RWPE2 (cell line): Measurements from ENCODE around the gene SPRED2.
A peak's percentile ranks its signal among the peaks of the same experiment; 100 is the strongest.
"Not testable (repeated sequence)": the region's sequence is repeated elsewhere in the genome, so short reads cannot be mapped to it uniquely, and the experiment has no call there.

ENCODE experiments used
- ATAC-seq: fragments of 200-7000 bp; cut with Tn5 transposase; 3 replicates; pipeline ENCODE4 v1.9.1; 2021; ENCODE audit warnings: low read depth
- DNase-seq: peaks from one replicate; pipeline ENCODE4 v3.0.0-alpha.2; 2020; ENCODE audit warnings: low spot score
- H3K27ac ChIP-seq: fragments of 450-650 bp; 2 replicates; pipeline ENCODE4 v1.5.1; 2017; ENCODE audit warnings: mild to moderate bottlenecking; ENCODE audit not compliant: poor library complexity, severe bottlenecking
- H3K27me3 ChIP-seq: fragments of 250-450 bp; sonication (Bioruptor Pico); 2 replicates; pipeline ENCODE4 v1.5.1; 2021; ENCODE audit warnings: mild to moderate bottlenecking, moderate library complexity; ENCODE audit not compliant: insufficient read depth, poor library complexity, severe bottlenecking
- H3K36me3 ChIP-seq: fragments of 250-450 bp; sonication (Bioruptor Pico); 2 replicates; pipeline ENCODE4 v1.5.1; 2020; ENCODE audit warnings: low read depth, mild to moderate bottlenecking, moderate library complexity
- H3K4me1 ChIP-seq: fragments of 250-450 bp; sonication (Bioruptor Pico); 2 replicates; pipeline ENCODE4 v1.5.1; 2021; ENCODE audit warnings: mild to moderate bottlenecking, moderate library complexity; ENCODE audit not compliant: insufficient read depth, poor library complexity, severe bottlenecking
- H3K4me3 ChIP-seq: fragments of 250-450 bp; sonication (Bioruptor Pico); 2 replicates; pipeline ENCODE4 v1.5.1; 2021; ENCODE audit warnings: mild to moderate bottlenecking, moderate library complexity; ENCODE audit not compliant: severe bottlenecking
- H3K9me3 ChIP-seq: fragments of 250-450 bp; sonication (Bioruptor Pico); 2 replicates; pipeline ENCODE4 v1.5.1; 2021; ENCODE audit warnings: mild to moderate bottlenecking, moderate library complexity; ENCODE audit not compliant: severe bottlenecking
- CTCF ChIP-seq: fragments of 450-650 bp; IDR thresholded peaks from one replicate; pipeline ENCODE4 v1.5.1; 2017; ENCODE audit warnings: mild to moderate bottlenecking, moderate library complexity; ENCODE audit not compliant: poor library complexity, severe bottlenecking

The SPRED2 gene

GRCh38 chr2:65320042-65320725, 112.2 kb downstream of the SPRED2 start:
- H3K27ac ChIP-seq: peak overlapping the region; percentile 98
- peaks cover 24% of the 10 kb centered on the region for H3K36me3 ChIP-seq
- no peak overlapping the region for H3K4me3 ChIP-seq
- ATAC-seq (peak; percentile 75), DNase-seq (no peak)
- H3K4me1 ChIP-seq: peaks cover 43% of the 10 kb centered on the region
- peak; percentile 60 for TF ChIP-seq CTCF
- no peaks in the 10 kb centered on the region for H3K27me3 ChIP-seq
- no peaks in the 10 kb centered on the region for H3K9me3 ChIP-seq

GRCh38 chr2:65319674-65320041, 112.7 kb downstream of the SPRED2 start:
- no peak for ATAC-seq
- H3K36me3 ChIP-seq: peaks cover 26% of the 10 kb centered on the region

GRCh38 chr2:65319072-65319673, 113.2 kb downstream of the SPRED2 start:
- H3K9me3 ChIP-seq: no peaks in the 10 kb centered on the region
- DNase-seq (no peak), ATAC-seq (no peak)
- peaks cover 51% of the 10 kb centered on the region for H3K4me1 ChIP-seq
- H3K27ac ChIP-seq: peak overlapping the region; percentile 98
- no peaks in the 10 kb centered on the region for H3K27me3 ChIP-seq
- peaks cover 30% of the 10 kb centered on the region for H3K36me3 ChIP-seq
- no peak overlapping the region for H3K4me3 ChIP-seq
- no peak for TF ChIP-seq CTCF

More at GRCh38 chr2:65319674-65320041, 112.7 kb downstream of the SPRED2 start:
- Histone ChIP-seq H3K4me3 (no peak overlapping the region), H3K9me3 (no peaks in the 10 kb centered on the region), H3K27ac (peak overlapping the region; percentile 98), H3K4me1 (peaks cover 49% of the 10 kb centered on the region), H3K27me3 (no peaks in the 10 kb centered on the region)
- DNase-seq: no peak
- TF ChIP-seq CTCF: no peak

GRCh38 chr2:65317841-65318240, 114.6 kb downstream of the SPRED2 start:
- no peak overlapping the region for H3K4me3 ChIP-seq
- no peaks in the 10 kb centered on the region for H3K27me3 ChIP-seq
- peak overlapping the region; percentile 98 for H3K27ac ChIP-seq
- ATAC-seq (no peak), DNase-seq (no peak)
- peaks cover 42% of the 10 kb centered on the region for H3K36me3 ChIP-seq
- peaks cover 48% of the 10 kb centered on the region for H3K4me1 ChIP-seq
- H3K9me3 ChIP-seq: no peaks in the 10 kb centered on the region
- TF ChIP-seq CTCF: no peak

GRCh38 chr2:65317351-65317750, 115.0 kb downstream of the SPRED2 start:
- H3K4me1 ChIP-seq: peaks cover 48% of the 10 kb centered on the region
- peak overlapping the region; percentile 98 for H3K27ac ChIP-seq
- DNase-seq, H3K27me3 ChIP-seq, ATAC-seq, H3K9me3 ChIP-seq, H3K4me3 ChIP-seq: not testable (repeated sequence)
- peaks cover 44% of the 10 kb centered on the region for H3K36me3 ChIP-seq
